Mesodermal cell (in vitro differentiated cells): ENCODE results near the gene CD48.

Experiments
- H3K27ac ChIP-seq: 2 replicates; pipeline ENCODE4 v1.7.0; 2013; ENCODE audit warnings: mild to moderate bottlenecking, low read depth, low read length, moderate library complexity; ENCODE audit not compliant: severe bottlenecking
- H3K36me3 ChIP-seq: 2 replicates; pipeline ENCODE4 v1.7.1; 2013; ENCODE audit warnings: mild to moderate bottlenecking, low read length, moderate library complexity; ENCODE audit not compliant: control insufficient read depth, insufficient read depth
- H3K4me1 ChIP-seq: one replicate; pipeline ENCODE4 v1.7.1; 2013; ENCODE audit warnings: mild to moderate bottlenecking, low read length; ENCODE audit not compliant: insufficient read depth, control insufficient read depth, poor library complexity, severe bottlenecking
- H3K4me3 ChIP-seq: 2 replicates; pipeline ENCODE4 v1.7.0; 2013; ENCODE audit warnings: low read length, control low read depth, mild to moderate bottlenecking; ENCODE audit not compliant: insufficient read depth, poor library complexity, severe bottlenecking; ENCODE audit errors: extremely low read depth
- H3K9me3 ChIP-seq: 2 replicates; pipeline ENCODE4 v1.7.1; 2013; ENCODE audit warnings: mild to moderate bottlenecking, low read length, moderate library complexity; ENCODE audit not compliant: control insufficient read depth
- WGBS, 2 experiments: methylation state at CpG; one replicate each; pipeline ENCODE4 v1.1.5; 2013; ENCODE audit warnings: missing lambda C conversion rate in 2 of 2; ENCODE audit not compliant: insufficient coverage in 2 of 2; 5-methylcytosine and 5-hydroxymethylcytosine counted together

Gene CD48

DNA sequence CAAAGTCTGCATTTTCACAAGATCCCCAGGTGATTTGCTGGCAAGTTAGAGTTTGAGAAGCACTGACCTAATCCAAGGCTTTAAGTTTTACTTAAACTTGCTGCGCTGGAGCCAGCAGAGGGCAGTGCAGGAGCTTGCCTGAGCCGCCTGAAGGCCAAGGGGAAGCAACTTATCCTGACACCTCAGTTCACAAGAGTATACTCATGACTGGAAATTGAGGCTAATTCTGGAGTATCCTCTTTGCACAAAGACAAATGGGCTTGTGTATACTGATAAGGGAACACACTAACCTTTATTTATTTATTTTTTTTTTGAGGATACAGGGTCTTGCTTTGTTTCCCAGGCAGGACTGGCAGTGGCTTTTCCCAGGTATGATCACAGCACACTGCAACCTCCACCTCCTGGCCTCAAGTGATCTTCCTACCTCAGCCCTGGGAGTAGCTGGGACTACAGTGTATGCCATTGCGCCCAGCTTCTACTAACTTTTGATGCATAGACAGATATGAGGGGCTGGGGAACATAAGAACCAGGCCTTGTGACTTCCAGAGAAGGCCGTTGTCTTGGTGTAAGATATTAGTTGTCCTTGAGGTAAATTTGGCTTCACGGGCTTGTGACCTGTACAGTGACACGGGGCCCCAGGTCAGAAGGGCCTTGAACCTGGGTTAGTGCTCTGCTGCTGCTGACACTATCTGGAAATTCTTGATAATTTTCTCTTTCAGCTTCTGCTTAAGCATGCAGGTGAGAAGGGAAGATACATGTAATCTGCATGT is 35.8 kb downstream of the CD48 start:
- Histone ChIP-seq H3K27ac (no peak overlapping the region), H3K36me3 (no peaks in the 10 kb centered on the region), H3K4me1 (no peaks in the 10 kb centered on the region), H3K9me3 (no peaks in the 10 kb centered on the region), H3K4me3 (no peak overlapping the region)
- WGBS, 2 experiments: 54 to 76% methylated on average over 5 of the region's 6 CpGs

DNA sequence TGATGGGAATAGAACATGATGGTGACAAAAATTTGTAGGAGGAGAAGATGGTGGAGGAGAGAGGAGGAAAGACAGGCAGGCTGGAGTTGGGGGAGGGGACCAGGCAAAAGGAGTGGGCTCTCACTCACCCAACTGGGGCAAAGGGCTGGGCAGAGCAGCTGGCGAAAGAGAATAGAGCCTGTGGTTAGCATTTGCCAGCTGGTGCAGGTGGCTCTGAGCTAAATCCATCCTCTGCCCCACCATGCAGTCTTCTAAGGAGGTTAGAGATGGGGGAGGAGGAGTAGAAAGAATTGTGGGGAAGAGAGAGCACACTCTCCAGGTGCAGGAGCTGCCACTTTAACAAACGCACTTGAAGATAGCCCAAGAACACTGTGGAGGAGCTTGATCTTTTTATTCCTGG is 37.2 kb downstream of the CD48 start:
- H3K36me3 ChIP-seq: no peaks in the 10 kb centered on the region
- H3K27ac ChIP-seq: no peak overlapping the region
- H3K9me3 ChIP-seq: no peaks in the 10 kb centered on the region
- no peak overlapping the region for H3K4me3 ChIP-seq
- no peaks in the 10 kb centered on the region for H3K4me1 ChIP-seq
- WGBS, 2 experiments: 83 to 100% methylated on average over 1 to 2 of the region's 2 CpGs

DNA sequence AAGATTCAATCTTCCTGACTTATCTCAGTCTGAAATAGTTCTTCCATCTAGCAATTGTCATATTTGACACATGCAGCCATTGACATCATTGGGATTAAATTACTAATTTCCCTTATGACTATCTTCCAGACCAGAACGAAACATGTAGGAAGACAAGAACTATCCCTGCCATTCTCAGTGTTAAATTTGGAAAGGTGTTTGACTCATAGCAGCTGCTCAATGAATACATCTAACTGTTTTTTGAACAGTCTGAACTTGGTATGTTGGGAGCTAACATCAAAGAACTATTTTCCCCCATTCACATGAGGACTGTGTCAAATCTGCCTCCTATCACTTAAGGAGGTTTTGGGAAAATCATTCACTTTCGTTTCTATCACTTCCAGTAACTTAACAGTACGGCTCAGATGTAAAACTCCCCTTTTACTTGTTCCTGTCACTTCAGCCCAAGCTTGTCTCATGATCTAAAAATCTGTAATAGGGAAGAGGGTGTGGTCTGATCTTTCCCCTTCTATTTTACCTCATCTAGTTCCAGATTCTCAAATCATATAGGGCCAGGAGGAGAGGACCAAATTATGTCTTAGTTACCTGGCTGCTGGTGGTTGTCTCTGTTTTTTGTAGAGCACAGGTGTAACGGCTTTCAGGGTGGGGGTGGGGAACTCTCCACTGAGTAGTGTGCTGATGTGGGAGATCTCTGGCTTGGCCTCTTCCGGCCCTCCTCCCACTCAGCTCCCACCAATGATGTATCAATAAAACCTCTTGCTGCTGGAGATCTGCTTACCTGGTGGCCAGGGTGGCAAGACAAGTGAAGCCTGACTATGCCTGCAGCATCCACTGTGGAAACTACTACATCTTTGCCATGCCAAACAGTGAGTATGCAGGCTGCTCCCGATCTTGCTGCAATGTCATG is 38.6 kb downstream of the CD48 start:
- WGBS, 2 experiments: 93 to 100% methylated on average over 1 to 3 of the region's 6 CpGs
- Histone ChIP-seq H3K9me3 (no peaks in the 10 kb centered on the region), H3K36me3 (no peaks in the 10 kb centered on the region), H3K27ac (no peak overlapping the region), H3K4me3 (no peak overlapping the region), H3K4me1 (no peaks in the 10 kb centered on the region)

DNA sequence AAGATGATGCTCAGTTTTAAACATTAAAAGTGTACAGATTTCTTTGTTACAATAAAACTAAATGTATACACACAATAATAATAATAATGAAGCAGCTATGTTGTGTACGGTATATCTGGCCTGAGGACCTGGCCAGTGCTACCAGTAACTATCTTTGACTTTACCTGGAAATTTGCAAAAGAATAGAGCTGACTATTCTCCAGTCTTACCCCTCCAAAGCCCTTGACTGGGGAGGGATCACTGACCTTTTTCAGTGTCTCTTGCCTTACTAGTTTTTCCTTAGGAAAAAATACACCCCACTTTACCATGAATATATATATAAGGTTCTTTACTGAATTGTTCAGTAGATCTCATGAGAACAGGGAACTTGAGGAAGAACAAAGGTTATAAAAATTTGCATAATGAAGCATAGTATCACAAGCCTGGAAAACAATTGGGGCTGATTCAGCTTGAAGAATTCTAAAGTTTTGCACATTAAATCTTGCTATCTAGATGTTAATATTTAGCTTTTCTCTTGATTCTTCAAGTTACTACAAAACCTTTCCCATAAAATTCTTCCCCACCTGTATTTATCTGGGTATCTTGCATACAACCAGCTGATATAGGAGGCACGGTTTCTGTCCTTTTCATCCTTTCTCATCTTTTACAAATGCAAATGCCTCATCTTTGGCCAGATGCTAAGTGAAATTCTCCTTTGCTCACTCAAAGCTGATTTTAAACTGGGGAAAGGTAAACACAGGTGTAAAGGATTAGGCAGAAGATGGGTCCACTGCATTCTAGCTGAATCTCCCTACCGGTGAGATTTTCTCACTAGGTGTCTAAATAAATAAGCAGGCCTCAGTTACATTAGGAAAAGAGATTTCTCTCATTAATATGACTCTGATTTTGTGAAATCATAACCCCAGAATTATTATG is 39.8 kb downstream of the CD48 start:
- no peak overlapping the region for H3K27ac ChIP-seq
- WGBS, 2 experiments: 8% methylated on average over 2 of the region's 3 CpGs; no CpG with 5 or more reads in 1 of the 2 experiments
- H3K9me3 ChIP-seq: no peaks in the 10 kb centered on the region

DNA sequence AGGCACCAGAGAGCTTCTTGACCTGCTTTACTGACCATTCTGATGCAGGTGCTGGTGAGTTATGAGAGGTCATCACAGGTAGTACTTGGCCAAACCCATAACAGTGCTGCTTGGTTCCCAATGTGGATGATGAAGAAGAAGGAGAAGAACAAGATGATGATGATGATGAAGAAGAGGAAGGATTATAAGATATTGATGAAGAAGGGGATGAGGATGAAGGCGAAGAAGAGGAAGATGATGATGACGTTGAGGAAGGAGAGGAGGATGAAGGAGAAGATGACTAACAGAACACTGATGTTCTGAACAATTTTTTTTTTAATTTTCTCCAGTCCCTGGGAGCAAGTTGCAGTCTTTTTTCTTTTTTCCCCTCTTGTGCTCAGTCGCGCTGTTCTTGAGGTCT is 40.9 kb downstream of the CD48 start:
- 83 to 96% methylated on average over 2 of the region's 4 CpGs for WGBS, 2 experiments
- H3K4me1 ChIP-seq: peaks cover 3% of the 10 kb centered on the region
- no peaks in the 10 kb centered on the region for H3K36me3 ChIP-seq
- no peak overlapping the region for H3K4me3 ChIP-seq
- no peaks in the 10 kb centered on the region for H3K9me3 ChIP-seq
- H3K27ac ChIP-seq: no peak overlapping the region

More for the DNA sequence above, 39.8 kb downstream of the CD48 start:
- Histone ChIP-seq H3K4me3 (no peak overlapping the region), H3K4me1 (no peaks in the 10 kb centered on the region), H3K36me3 (no peaks in the 10 kb centered on the region)

DNA sequence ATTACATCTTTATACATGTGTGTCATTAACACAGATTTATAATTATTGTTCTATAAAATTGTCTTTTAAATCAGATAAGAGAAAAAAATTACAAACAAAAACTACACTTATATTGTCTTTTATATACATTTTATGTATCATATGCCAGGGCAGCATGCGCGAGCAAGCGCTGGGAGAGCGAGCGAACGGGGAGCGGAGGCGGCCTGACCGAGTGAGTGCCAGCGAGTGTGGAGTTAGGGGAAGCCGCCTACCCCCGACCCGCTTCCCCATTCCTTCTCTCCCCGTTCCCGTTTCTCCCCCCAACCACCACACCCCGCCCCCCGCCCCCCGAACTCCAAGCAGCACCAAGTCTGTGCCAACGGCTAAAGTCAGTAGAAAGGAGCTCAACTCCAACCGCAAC is 41.8 kb downstream of the CD48 start:
- Histone ChIP-seq H3K4me3 (no peak overlapping the region), H3K9me3 (no peaks in the 10 kb centered on the region), H3K4me1 (peaks cover 6% of the 10 kb centered on the region), H3K27ac (no peak overlapping the region), H3K36me3 (no peaks in the 10 kb centered on the region)
- 97 to 100% methylated on average over 6 to 7 of the region's 20 CpGs for WGBS, 2 experiments

DNA sequence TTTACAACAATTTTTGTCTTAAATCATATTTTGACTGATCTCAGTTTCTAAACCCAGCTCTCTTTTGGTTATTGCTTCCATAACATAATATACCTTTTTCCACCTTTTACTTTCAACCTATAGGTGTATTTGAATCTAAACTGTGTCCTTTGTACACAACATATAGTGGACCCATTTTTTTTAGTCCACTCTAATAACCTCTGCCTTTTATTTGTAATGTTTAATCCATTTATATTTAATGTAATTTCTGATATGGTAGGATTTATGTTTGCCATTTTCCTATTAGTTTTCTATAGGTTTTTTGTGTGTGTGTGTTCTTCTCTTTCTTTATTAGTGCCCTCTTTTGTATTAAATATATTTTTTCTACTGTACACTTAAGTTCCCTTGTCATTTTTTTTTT is 42.3 kb downstream of the CD48 start:
- no peak overlapping the region for H3K4me3 ChIP-seq
- no peaks in the 10 kb centered on the region for H3K36me3 ChIP-seq
- H3K9me3 ChIP-seq: no peaks in the 10 kb centered on the region
- peaks cover 6% of the 10 kb centered on the region for H3K4me1 ChIP-seq
- H3K27ac ChIP-seq: no peak overlapping the region

DNA sequence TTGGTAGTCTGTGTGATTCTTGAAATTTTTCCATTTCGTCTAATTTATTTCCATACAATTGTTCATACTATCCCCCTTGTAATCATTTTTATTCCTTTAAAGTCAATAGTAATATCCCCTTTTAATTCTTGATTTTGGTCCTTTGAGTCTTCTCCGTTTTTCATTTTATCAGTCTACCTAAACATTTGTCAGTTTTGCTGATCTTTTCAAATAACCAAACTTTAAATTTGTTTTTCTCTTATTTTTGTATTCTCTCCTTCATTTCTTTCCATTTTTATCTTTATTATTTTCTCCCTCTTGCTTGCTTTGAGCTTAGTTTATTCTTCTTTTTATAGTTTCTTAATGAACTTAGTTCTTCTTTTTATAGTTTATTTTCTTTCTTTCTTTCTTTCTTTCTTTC is 43.7 kb downstream of the CD48 start:
- H3K4me3 ChIP-seq: no peak overlapping the region

DNA sequence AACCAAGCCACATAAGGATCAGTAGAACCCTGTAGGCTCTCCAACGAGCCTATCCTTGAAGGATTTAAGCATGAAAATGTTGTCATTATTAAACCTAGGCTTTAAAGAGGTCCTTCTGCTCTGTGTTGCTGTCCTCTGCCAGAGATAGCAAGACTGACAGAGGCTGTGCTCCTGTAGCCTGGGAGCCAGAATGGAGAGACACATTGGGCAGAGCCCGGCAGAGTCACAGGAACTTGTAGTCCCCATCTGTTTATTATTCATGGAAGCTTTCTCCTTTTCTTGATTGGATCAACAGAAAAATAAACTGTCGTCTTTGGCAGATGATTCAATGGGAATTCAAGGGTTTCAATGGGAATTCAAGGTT is 45.6 kb downstream of the CD48 start:
- no peak overlapping the region for H3K4me3 ChIP-seq
- H3K27ac ChIP-seq: peak overlapping the region; percentile 51
- H3K4me1 ChIP-seq: peaks cover 6% of the 10 kb centered on the region
- WGBS, 2 experiments: 60 to 68% methylated on average over 2 to 3 of the region's 3 CpGs
- no peaks in the 10 kb centered on the region for H3K36me3 ChIP-seq
- H3K9me3 ChIP-seq: no peaks in the 10 kb centered on the region

More for the DNA sequence above, 43.7 kb downstream of the CD48 start:
- Histone ChIP-seq H3K4me1 (peaks cover 6% of the 10 kb centered on the region), H3K36me3 (no peaks in the 10 kb centered on the region), H3K9me3 (no peaks in the 10 kb centered on the region), H3K27ac (no peak overlapping the region)
- WGBS, 2 experiments: 90 to 100% methylated on average over 1 to 2 of the region's 2 CpGs

DNA sequence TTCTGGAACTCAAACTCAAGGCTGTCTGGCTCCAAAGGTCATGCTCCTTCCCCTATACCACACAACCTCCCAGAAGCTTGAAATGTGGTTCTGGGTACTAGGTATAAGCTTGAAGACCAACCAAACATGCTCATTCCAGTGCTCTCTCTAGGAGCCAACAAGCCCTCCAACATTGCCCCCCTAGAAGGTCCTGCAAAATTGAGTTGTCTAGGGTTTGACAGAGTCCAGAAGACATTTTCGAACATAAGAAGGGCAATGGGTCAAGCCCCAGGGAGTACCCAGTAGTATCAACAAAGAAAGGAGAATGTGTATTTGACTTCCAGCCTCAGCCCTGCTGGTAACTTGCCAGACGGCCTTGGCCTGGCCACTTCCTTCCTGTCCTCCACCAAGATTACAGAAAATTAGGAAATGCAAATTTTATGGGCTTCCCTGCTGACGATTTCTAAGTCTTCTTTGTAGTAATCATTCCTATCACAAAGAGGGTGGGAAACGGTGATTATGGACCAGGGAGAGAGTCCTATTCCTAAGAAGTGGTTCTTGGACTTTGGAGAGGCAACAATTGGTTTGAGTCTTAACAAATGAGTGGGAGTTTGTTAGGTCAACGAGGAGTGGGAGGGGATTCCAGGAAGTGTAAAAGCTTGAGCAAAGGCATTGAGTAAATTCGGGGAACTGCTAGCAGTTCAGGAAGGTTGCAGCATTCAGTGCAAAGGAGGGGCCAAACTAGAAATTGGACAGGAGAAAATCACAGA is 46.1 kb downstream of the CD48 start:
- Histone ChIP-seq H3K9me3 (no peaks in the 10 kb centered on the region), H3K4me3 (no peak overlapping the region), H3K36me3 (no peaks in the 10 kb centered on the region), H3K4me1 (peaks cover 6% of the 10 kb centered on the region), H3K27ac (peak overlapping the region; percentile 57)
- 13 to 51% methylated on average over 2 to 3 of the region's 6 CpGs for WGBS, 2 experiments
